ENCODE data around the gene ANXA4. TPM values are rescaled to one million over a fixed set of nuclear protein-coding genes. Genes with fewer than 3 reads are reported as not detected.
"Not testable (repeated sequence)": the region's sequence is repeated elsewhere in the genome, so short reads cannot be mapped to it uniquely, and the experiment has no call there.

The ANXA4 gene
- total RNA-seq, 1 donor from 2014 or later = 22.5 TPM

DNA sequence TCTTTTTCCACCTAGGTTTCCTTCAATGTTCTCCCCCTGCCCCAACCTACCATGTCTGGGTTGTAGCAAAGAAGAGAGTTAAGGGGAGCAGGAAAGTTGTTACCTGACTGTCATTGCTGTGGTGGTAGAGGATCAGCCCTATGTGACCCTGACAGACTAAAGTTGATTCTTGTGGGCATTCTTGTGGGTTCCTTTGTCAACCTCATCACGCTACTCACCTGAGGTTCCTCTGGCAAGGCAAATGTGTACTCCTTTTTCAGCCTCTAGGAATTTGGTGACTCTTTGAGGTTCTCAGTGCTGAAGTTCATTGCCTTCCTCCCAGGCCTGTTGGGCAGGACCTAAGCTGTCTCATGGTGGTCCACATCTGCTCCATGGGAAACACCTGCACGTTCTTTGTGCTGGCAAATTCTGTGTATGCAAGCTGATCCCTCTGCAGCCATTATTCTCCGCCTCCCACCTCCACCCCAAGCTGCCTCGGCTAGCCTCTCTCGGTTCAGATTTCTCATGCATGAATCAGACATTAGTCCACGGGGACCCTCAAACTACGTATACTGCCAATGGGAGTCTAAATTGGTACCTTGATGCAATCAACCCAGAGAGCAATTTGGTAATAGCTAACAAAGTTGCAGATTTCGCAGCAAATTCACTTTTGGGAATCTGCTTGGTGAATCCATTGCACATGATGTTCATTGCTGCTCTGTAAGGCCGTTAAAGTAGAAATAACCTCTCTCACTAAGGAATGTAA lies 86.0 kb downstream of the ANXA4 start:
- ATAC-seq (ENCODE audit: poor library complexity) = no peak
- no peak for DNase-seq
- intact Hi-C loops (cut with DNase I) = no loop called here

- intact Hi-C loops (cut with DNase I) = no loop called here
- DNase-seq (no peak), ATAC-seq (ENCODE audit: poor library complexity) (no peak)
Measured at GRCh38 chr2:69828938-69829255, 87.0 kb downstream of the ANXA4 start.

GRCh38 chr2:69829256-69830044 lies 87.5 kb downstream of the ANXA4 start, which contains the start of gene GMCL1:
GMCL1 (plus strand) TSS chr2:69829660; CDS start chr2:69829893, 233 bp downstream.
- peak; percentile 99 for ATAC-seq (ENCODE audit: poor library complexity)
- intact Hi-C loops (cut with DNase I) = no loop called here

DNA sequence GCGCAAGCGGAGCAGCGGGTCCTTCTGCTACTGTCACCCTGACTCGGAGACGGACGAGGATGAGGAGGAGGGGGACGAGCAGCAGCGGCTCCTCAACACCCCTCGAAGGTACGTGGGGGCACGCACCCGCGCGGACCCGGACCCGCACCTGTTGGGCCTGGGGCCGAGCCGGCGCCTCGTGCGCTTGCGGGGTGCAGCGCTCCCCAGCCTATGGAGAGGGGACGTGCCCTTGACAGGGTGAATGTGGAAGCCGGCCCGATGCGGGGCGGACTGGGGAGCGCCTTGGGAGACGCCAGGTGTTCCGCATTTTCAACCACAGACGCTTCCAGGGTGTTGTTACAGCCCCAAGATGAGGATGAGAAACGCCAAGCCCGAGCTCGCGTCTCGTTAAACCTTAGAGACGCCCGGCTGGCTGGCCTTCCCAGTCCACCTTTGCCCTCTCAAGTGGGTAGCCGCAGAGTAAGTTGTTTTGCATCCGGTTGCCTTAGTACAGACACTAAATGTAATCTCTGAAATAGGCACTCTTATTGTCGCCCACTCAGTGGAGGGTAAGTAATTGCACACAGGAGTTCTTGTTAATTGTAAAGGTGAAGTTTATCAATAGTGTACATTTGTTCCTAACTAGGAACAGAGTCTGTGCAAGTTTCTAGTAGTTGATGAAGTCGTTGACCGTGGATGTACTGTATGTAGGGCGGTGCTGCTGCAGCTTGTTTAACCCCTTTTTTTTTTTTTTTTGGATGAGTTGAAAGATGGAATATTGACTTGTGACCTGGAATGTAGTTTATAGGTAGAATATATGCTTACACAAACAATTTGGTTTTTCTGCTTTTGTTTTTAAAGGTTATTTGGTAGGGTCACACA lies 88.3 kb downstream of the ANXA4 start:
- DNase-seq (peak; percentile 47), ATAC-seq (ENCODE audit: poor library complexity) (peak; percentile 22)
- intact Hi-C loops (cut with DNase I) = no loop called here

More at GRCh38 chr2:69829256-69830044, 87.5 kb downstream of the ANXA4 start, which contains the start of gene GMCL1:
- DNase-seq = peak; percentile 99

DNA sequence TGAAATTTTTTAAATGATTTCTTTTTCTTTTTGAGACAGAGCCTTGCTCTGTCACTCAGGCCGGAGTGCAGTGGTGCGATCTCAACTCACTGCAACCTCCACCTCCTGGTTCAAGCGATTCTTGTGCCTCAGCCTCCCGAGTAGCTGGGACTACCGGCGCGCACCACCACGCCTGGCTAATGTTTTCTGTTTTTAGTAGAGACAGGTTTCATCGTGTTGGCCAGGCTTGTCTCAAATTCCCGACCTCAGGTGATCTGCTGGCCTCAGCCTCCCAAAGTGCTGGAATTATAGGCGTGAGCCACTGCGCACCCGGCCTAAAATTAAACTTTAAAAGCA lies 88.9 kb downstream of the ANXA4 start:
- ATAC-seq (ENCODE audit: poor library complexity); intact Hi-C loops (cut with DNase I); DNase-seq: not testable (repeated sequence)

DNA sequence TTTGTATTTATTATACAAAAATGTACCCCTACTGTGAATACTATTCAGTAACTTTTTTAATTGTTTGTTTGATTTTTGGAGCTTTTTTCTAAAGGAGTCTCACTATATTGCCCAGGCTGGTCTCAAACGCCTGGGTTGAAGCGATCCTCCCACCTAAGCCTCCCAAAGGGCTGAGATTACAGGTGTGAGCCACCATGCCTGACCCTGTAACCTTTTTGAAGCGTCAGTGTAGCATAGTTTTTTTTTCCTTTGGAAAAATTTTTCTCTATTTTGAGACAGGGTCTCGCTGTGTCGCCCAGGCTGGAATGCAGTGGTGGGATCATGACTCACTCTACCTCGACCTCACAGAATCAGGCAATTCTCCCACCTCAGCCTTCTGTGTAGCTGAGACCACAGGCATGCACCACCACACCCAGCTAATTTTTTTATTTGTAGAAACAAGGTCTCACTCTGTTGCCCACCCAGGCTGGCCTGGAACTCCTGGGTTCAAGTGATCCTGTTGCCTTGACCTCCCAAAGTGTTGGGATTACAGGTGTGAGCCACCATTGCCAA lies 89.5 kb downstream of the ANXA4 start:
- ATAC-seq (ENCODE audit: poor library complexity) = no peak
- intact Hi-C loops (cut with DNase I) = no loop called here
- DNase-seq = no peak

GRCh38 chr2:69833752-69834151 lies 91.8 kb downstream of the ANXA4 start:
- DNase-seq (no peak), ATAC-seq (ENCODE audit: poor library complexity) (no peak)
- intact Hi-C loops (cut with DNase I) = no loop called here

DNA sequence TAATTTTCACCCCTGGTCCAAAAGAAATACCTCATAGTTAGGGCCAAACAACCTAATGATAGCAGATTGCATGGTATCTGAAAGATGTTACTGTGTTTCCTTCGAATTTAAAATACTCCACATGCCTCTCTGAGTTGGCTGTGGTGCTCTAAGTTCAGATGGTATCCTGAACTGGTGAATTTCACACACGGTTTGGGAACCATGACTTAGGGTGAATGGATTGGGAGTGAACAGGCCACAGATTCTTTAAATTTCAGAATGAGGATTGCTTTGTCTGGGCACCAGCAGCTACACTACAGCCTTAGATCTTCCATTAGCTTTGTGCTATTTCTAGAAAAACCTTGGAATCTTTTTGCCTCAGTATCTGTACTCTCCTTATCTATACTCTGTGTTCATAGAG lies 93.7 kb downstream of the ANXA4 start:
- no peak for ATAC-seq (ENCODE audit: poor library complexity)
- intact Hi-C loops (cut with DNase I) = no loop called here
- no peak for DNase-seq

GRCh38 chr2:69836316-69836715 lies 94.4 kb downstream of the ANXA4 start:
- intact Hi-C loops (cut with DNase I) = no loop called here
- ATAC-seq (ENCODE audit: poor library complexity) = no peak
- no peak for DNase-seq

DNA sequence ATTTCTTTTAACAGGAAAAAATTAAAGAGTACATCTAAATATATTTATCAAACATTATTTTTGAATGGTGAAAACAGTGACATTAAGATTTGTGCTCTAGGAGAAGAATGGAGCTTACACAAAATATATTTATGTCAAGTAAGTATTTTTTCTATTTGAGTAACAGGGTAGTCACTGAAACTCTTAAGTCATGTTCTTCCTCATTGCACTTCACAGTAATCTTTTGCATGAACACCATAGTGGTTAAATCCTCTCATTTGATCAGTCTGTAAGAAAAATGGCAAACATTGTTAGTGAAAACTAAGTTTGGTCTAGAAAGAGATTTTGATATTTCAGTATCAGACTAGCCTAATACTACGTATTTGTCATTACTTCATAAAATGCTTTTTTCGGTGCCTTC lies 95.6 kb downstream of the ANXA4 start:
- intact Hi-C loops (cut with DNase I) = no loop called here
- DNase-seq (no peak), ATAC-seq (ENCODE audit: poor library complexity) (no peak)

DNA sequence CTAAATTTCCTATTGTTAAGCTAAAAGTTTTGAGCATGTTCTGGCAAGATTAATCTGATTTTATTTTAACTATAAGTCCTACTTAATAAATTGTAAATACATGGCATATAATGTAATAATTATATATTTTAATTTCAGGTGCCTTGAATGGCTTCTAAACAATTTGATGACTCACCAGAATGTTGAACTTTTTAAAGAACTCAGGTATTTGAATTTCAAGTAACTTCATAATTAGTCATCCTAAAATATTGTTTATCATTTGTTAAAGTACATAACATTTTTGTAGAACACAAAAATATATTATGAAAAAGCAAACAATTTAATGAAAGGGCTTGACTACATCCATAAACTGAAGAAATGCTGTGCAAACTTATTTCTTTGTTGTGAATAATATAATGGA lies 102.1 kb downstream of the ANXA4 start:
- intact Hi-C loops (cut with DNase I) = no loop called here
- ATAC-seq (ENCODE audit: poor library complexity) = no peak
- no peak for DNase-seq

DNA sequence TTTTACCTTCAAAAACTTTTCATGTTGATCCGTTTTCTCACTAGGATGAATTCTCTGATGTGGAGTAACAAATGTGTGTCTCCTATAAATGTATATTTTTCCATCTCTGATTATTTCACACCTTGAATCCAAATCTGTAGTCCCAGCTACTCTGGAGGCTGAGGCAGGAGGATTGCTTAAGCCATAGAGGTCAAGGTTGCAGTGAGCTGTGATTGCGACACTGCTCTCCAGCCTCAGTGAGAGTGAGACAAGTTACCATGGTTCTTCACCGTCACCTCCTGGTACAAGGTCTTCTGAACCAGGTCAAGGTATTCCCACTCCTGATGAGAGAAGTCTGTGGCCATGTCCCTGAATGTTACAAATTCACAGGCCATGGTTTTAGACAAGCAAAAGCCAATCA lies 102.6 kb downstream of the ANXA4 start:
- intact Hi-C loops (cut with DNase I) = no loop called here
- ATAC-seq (ENCODE audit: poor library complexity) (no peak), DNase-seq (no peak)

DNA sequence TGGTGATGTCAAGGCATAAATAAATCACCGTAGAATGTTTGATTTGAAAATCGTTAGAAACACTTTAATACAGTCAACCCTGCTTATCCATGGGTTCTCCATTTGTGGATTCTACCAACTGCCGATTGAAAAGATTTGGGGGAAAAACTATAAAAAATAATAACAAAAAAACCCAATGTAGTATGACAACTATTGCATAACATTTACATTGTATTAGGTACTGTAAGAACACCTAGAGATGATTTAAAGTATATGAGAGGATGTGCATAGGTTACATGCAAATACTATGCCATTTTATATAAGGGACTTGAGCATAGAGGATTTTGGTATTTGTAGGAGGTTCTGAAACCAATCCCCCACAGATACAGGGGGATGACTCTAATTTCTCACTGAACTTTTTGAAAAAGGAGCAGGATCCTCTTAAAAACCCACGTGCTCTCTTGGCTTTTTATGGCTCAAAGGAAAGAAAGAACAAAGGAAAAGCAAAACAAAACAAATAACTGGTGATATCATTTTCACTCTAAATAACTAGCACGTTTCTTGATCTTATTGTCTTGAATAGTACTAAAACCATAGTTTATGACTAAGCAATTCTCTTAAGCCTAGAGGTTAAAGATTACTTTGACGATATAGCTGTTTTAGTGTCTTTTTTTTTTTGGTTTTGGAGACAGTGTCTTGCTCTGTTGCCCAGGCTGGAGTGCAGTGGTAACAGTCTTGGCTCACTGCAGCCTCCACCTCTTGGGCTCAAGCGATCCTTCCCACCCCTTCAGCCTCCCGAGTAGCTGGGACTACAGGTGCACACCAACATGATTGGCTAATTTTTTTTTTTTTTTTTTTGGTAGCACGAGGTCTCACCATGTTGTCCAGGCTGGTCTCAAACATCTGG lies 104.5 kb downstream of the ANXA4 start:
- intact Hi-C loops (cut with DNase I) = no loop called here
- ATAC-seq (ENCODE audit: poor library complexity) (no peak), DNase-seq (no peak)

- intact Hi-C loops (cut with DNase I) = no loop called here
- DNase-seq = no peak
- no peak for ATAC-seq (ENCODE audit: poor library complexity)
Measured at GRCh38 chr2:69847068-69847828, 105.3 kb downstream of the ANXA4 start.

DNA sequence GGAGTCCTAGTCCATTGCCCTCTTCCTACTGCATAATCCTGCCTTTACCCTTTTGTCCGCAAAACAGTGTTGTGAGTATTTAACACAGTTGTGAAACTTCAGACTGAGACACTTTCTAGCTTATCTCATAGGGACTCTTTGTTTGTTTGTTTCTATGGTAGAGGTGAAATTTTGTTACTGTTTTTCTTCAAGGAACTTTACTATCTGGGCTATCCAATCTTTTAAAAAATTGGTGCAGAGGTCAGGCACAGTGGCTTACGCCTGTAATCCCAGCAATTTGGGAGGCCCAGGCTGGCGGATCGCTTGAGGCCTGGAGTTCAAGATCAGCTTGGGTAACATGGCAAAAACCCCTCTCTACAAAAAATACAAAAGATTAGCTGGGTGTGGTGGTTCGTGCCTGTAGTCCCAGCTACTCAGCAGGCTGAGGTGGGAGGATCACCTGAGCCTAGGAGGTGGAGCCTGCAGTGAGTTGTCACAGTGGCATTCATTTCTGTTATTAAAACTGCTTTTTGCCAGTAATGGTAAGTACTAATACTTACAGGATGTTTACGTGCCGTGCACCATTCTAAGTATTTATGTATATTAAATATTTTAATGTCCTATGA lies 106.4 kb downstream of the ANXA4 start:
- no peak for DNase-seq
- intact Hi-C loops (cut with DNase I) = no loop called here
- no peak for ATAC-seq (ENCODE audit: poor library complexity)

DNA sequence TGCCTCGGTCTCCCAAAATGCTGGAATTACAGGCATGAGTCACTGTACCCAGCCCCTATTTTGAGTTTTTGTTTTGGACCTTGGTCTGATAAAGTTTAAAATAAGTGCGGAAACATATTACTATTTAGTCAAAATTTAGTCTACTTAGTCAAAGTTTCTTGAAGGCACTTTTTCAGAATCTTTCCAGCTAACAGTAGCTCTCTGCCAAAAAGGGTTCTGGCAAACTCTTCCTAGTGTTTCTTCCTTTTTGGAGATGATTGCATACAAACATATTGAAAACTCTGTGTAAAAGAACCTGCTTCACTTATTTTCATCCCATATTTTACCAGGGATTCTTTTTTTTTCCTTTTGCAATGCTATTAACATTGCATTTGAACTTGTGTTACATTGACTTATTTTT lies 116.3 kb downstream of the ANXA4 start:
- ATAC-seq (ENCODE audit: poor library complexity) = no peak
- intact Hi-C loops (cut with DNase I) = no loop called here

GRCh38 chr2:69863298-69863697 lies 121.4 kb downstream of the ANXA4 start:
- ATAC-seq (ENCODE audit: poor library complexity) = no peak
- no peak for DNase-seq
- intact Hi-C loops (cut with DNase I) = no loop called here

More for the DNA sequence above, 116.3 kb downstream of the ANXA4 start:
- no peak for DNase-seq

Measured in Right ventricle myocardium superior (tissue), 1 donor.